Chondrocyte (in vitro differentiated cells): ENCODE results near the gene DDX42. TPM values are rescaled to one million over a fixed set of nuclear protein-coding genes. Genes with fewer than 3 reads are reported as not detected.
"Not testable (repeated sequence)": the region's sequence is repeated elsewhere in the genome, so short reads cannot be mapped to it uniquely, and the experiment has no call there.

Experiments
- DNase-seq: peaks from one replicate; pipeline ENCODE4 v3.0.0; 2021; ENCODE audit warnings: mixed read lengths, low spot score
- H3K27ac Mint-ChIP-seq: one replicate; pipeline ENCODE4 v1.8.0; 2021; ENCODE audit warnings: mild to moderate bottlenecking, moderate library complexity, mixed read lengths; ENCODE audit not compliant: unreplicated experiment
- H3K27me3 Mint-ChIP-seq: 2 replicates; pipeline ENCODE4 v1.8.0; 2021; ENCODE audit warnings: low read depth, mixed read lengths
- H3K36me3 Mint-ChIP-seq: 2 replicates; pipeline ENCODE4 v1.8.0; 2021; ENCODE audit warnings: low read depth, mixed read lengths
- H3K4me1 Mint-ChIP-seq: 2 replicates; pipeline ENCODE4 v1.8.0; 2021; ENCODE audit warnings: low read depth, mild to moderate bottlenecking, mixed read lengths
- H3K4me3 Mint-ChIP-seq: one replicate; pipeline ENCODE4 v1.8.0; 2021; ENCODE audit warnings: mild to moderate bottlenecking, moderate library complexity, mixed read lengths; ENCODE audit not compliant: unreplicated experiment
- H3K9me3 Mint-ChIP-seq: 2 replicates; pipeline ENCODE4 v1.8.0; 2021; ENCODE audit warnings: low read depth, mixed read lengths
- total RNA-seq: library from RNA; stranded (reverse); gene quantifications from 3 replicates; pipeline ENCODE4 v1.2.1, GENCODE V29; 2021
- TF ChIP-seq, protein P1 (sequence below): fragments of 200-600 bp; sonication (generic); IDR thresholded peaks from 2 replicates; pipeline ENCODE4 v1.5.0; 2021; ENCODE audit warnings: antibody characterized with exemption, mild to moderate bottlenecking, moderate library complexity

DDX42 gene
- total RNA-seq, 1 donor from 2014 or later: 99.0 TPM

DNA sequence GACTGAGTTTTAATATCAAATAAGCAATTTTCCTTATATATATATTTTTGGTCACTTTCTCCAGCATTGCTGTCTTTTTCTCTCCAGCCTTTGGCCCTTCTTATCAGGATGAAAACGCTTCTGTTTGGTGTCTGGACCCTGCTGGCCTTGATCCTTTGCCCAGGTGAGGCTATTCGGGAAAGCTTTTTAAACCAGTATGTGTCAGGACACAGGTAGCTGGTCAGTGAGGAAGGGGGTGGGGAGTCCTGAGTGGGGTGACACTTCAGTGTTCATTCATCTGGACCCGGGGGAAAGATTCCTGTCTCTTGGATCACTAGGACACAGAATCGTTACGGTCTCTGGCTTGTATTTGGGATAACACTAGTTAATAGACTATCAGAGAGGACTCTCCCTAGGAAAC lies 80.7 kb downstream of the DDX42 start:
- Mint-ChIP-seq H3K27ac (no peak overlapping the region), H3K9me3 (no peaks in the 10 kb centered on the region), H3K4me3 (no peak overlapping the region), H3K4me1 (no peaks in the 10 kb centered on the region), H3K27me3 (peaks cover 23% of the 10 kb centered on the region), H3K36me3 (no peaks in the 10 kb centered on the region)
- TF ChIP-seq, protein P1, sequence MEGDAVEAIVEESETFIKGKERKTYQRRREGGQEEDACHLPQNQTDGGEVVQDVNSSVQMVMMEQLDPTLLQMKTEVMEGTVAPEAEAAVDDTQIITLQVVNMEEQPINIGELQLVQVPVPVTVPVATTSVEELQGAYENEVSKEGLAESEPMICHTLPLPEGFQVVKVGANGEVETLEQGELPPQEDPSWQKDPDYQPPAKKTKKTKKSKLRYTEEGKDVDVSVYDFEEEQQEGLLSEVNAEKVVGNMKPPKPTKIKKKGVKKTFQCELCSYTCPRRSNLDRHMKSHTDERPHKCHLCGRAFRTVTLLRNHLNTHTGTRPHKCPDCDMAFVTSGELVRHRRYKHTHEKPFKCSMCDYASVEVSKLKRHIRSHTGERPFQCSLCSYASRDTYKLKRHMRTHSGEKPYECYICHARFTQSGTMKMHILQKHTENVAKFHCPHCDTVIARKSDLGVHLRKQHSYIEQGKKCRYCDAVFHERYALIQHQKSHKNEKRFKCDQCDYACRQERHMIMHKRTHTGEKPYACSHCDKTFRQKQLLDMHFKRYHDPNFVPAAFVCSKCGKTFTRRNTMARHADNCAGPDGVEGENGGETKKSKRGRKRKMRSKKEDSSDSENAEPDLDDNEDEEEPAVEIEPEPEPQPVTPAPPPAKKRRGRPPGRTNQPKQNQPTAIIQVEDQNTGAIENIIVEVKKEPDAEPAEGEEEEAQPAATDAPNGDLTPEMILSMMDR: no peak
- no peak for DNase-seq

DNA sequence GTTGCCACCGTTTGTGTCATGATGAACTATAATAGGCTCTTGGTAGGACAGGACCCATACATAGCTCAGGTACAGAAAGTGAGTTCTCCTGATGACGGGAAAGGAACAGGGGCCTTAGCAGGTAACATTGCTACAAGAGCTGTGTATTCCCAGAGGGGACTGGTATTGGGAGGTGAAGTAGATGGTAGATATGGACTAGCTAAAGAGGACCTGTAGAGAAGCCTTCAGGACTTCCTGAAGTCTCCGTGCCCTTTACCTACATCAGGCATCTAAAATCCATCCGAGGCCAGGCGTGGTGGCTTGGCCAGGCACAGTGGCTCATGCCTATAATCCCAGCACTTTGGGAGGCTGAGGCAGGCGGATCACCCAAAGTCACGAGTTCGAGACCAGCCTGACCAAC lies 81.2 kb downstream of the DDX42 start:
- H3K4me3 Mint-ChIP-seq: no peak overlapping the region
- TF ChIP-seq, protein P1: no peak
- H3K27me3 Mint-ChIP-seq: peaks cover 28% of the 10 kb centered on the region
- no peak for DNase-seq
- H3K9me3 Mint-ChIP-seq: no peaks in the 10 kb centered on the region
- no peak overlapping the region for H3K27ac Mint-ChIP-seq
- H3K4me1 Mint-ChIP-seq: no peaks in the 10 kb centered on the region
- no peaks in the 10 kb centered on the region for H3K36me3 Mint-ChIP-seq

DNA sequence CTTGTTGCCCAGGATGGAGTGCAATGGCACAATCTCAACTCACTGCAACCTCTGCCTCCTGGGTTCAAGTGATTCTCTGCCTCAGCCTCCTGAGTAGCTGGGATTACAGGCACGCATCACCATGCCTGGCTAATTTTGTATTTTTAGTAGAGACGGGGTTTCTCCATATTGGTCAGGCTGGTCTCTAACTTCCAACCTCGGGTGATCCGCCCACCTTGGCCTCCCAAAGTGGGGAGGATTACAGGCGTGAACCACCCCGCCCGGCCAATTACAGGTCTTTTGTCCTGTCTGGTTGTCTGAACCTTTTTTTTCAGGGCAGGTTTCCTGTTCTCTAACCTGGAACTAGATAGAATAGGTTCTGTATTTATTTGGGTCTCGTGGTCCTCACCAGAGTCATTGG lies 82.5 kb downstream of the DDX42 start:
- not testable (repeated sequence) for H3K27ac Mint-ChIP-seq, H3K4me1 Mint-ChIP-seq, H3K9me3 Mint-ChIP-seq, H3K36me3 Mint-ChIP-seq, H3K4me3 Mint-ChIP-seq, DNase-seq
- H3K27me3 Mint-ChIP-seq: peaks cover 36% of the 10 kb centered on the region

DNA sequence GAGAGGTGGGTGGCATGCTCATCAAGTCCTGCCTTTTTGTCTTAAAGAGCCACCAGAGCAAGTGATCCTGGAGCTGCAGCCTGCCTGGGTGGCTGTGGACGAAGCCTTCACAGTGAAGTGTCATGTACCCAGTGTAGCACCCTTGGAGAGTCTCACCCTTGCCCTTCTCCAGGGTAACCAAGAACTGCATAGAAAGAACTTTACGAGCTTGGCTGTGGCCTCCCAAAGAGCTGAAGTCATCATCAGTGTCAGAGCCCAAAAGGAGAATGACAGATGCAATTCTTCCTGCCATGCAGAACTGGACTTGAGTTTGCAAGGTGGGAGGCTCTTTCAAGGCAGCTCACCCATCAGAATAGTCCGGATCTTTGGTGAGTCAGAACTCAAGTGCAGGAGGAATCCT lies 85.3 kb downstream of the DDX42 start:
- no peak for DNase-seq
- no peaks in the 10 kb centered on the region for H3K36me3 Mint-ChIP-seq
- H3K27ac Mint-ChIP-seq: no peak overlapping the region
- peaks cover 33% of the 10 kb centered on the region for H3K27me3 Mint-ChIP-seq
- no peaks in the 10 kb centered on the region for H3K4me1 Mint-ChIP-seq
- no peak overlapping the region for H3K4me3 Mint-ChIP-seq
- TF ChIP-seq, protein P1: no peak
- no peaks in the 10 kb centered on the region for H3K9me3 Mint-ChIP-seq

DNA sequence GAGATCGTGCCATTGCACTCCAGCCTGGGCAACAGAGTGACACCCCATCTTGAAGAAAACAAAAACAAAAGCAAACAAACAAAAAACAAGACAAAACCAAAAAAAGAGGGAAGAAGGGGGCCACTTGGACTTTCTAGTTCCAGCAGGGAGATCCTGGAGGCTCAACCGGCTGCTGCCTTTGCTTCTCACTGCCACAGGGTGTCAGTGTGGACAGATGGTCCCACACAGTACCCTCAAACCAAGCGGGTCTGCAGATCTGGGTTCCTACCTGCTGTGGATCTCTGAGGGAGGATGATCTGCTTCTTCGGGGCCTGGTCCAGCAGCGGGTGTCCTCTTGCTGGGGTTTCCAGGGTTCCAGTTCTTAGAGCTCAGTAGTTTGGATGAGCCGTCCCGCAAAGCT lies 92.7 kb downstream of the DDX42 start:
- H3K36me3 Mint-ChIP-seq, H3K27ac Mint-ChIP-seq, H3K27me3 Mint-ChIP-seq, H3K9me3 Mint-ChIP-seq, DNase-seq, H3K4me3 Mint-ChIP-seq: not testable (repeated sequence)
- H3K4me1 Mint-ChIP-seq: peaks cover 11% of the 10 kb centered on the region

Other genes with a start within 250 kb of the DDX42 start
- gene DCAF7, start 223.7 kb upstream of the DDX42 start, total RNA-seq: 66.2 to 70.4 TPM (median 69.3 TPM) in 3 replicates
- gene TACO1, start 173.3 kb upstream of the DDX42 start, total RNA-seq: 17.3 to 19.3 TPM (median 18.3 TPM) in 3 replicates
- gene MAP3K3, start 151.8 kb upstream of the DDX42 start, total RNA-seq: 35.8 to 38.2 TPM (median 37.7 TPM) in 3 replicates
- 24.7 to 33.3 TPM (median 32.2 TPM) in 3 replicates for gene LIMD2, start 74.0 kb upstream of the DDX42 start, total RNA-seq
- 26.2 to 47.3 TPM (median 27.1 TPM) in 3 replicates for gene STRADA, start 32.4 kb upstream of the DDX42 start, total RNA-seq
- 63.5 to 65.1 TPM (median 64.9 TPM) in 3 replicates for gene CCDC47, start 573 bp upstream of the DDX42 start, total RNA-seq
- 92.3 to 112 TPM (median 94.9 TPM) in 3 replicates for gene PSMC5, start 53.3 kb downstream of the DDX42 start, total RNA-seq
- gene FTSJ3, start 53.5 kb downstream of the DDX42 start, total RNA-seq: 26.5 to 41.4 TPM (median 27.9 TPM) in 3 replicates
- gene SMARCD2, start 68.5 kb downstream of the DDX42 start, total RNA-seq: 30.7 to 35.1 TPM (median 34.6 TPM) in 3 replicates
- 6.9 TPM in 1 of 3 replicates, not detected in the others for gene CSH2, start 99.5 kb downstream of the DDX42 start, total RNA-seq
- not detected in 3 replicates for gene GH2, start 107.8 kb downstream of the DDX42 start, total RNA-seq
- 14.0 TPM in 1 of 3 replicates, not detected in the others for gene CSH1, start 122.4 kb downstream of the DDX42 start, total RNA-seq
- 0.68 TPM in 1 of 3 replicates, not detected in the others for gene CSHL1, start 137.1 kb downstream of the DDX42 start, total RNA-seq
- gene GH1, start 144.7 kb downstream of the DDX42 start, total RNA-seq: not detected in 3 replicates
- not detected in 3 replicates for gene CD79B, start 158.2 kb downstream of the DDX42 start, total RNA-seq
- gene SCN4A, start 198.7 kb downstream of the DDX42 start, total RNA-seq: not detected in 3 replicates
- gene PRR29, start 224.2 kb downstream of the DDX42 start, total RNA-seq: 0.28 to 0.35 TPM in 2 of 3 replicates, not detected in the other
- not detected in 3 replicates for gene ICAM2, start 246.5 kb downstream of the DDX42 start, total RNA-seq